Measurements from ENCODE around the gene TRAPPC2B. TPM values are rescaled to one million over a fixed set of nuclear protein-coding genes. Genes with fewer than 3 reads are reported as not detected.
A peak's percentile ranks its signal among the peaks of the same experiment; 100 is the strongest.

TRAPPC2B gene
- total and polyA plus RNA-seq, 2 of the 13 experiments (the other 11 are each of a cell fraction or from before 2014, with no cell fraction given): 13.3 to 17.7 TPM

- TF ChIP-seq PAXIP1 (CRISPR knock-in tag; conservative IDR thresholded peaks at IDR 0.05): 0 out of 2 replicates have a peak, but pooled peaks have one; percentile 29
- peak; percentile 40; the same call in 1 of the 2 replicates for TF ChIP-seq ZGPAT (CRISPR knock-in tag; IDR thresholded peaks at IDR 0.05)
- peak; percentile 55 for TF ChIP-seq AGO2 (optimal IDR thresholded peaks at IDR 0.05; ENCODE audit: low read depth, low read length)
- no peak for TF ChIP-seq ZBTB33 (CRISPR knock-in tag; IDR thresholded peaks at IDR 0.05)
- TF ChIP-seq RARA (CRISPR knock-in tag; IDR thresholded peaks at IDR 0.05): peak; percentile 87
- peak in 1 of 2 experiments; percentile 58; a peak in 2 of 4 replicates for TF ChIP-seq EP300 (IDR thresholded peaks at IDR 0.05; ENCODE audit: low read depth in 2 of 2, low read length in 2 of 2)
- TF ChIP-seq EP300 (CRISPR knock-in tag; IDR thresholded peaks at IDR 0.05; ENCODE audit: borderline replicate concordance): no peak
- TF ChIP-seq MYNN (CRISPR knock-in tag; IDR thresholded peaks at IDR 0.05; ENCODE audit: low read depth): peak; percentile 98
- TF ChIP-seq ZNF512B (CRISPR knock-in tag; IDR thresholded peaks at IDR 0.05; ENCODE audit: borderline replicate concordance): no peak
- no peak for TF ChIP-seq HCFC1 (IDR thresholded peaks at IDR 0.05; ENCODE audit: low read depth, low read length)
- no peak for TF ChIP-seq LRRFIP1 (CRISPR knock-in tag; conservative IDR thresholded peaks at IDR 0.05)
- TF ChIP-seq ZNF331 (CRISPR knock-in tag; IDR thresholded peaks at IDR 0.05): peak; percentile 66; the same call in 1 of the 2 replicates
- no peak for TF ChIP-seq ZNF841 (CRISPR knock-in tag; IDR thresholded peaks at IDR 0.05; ENCODE audit: borderline replicate concordance)
- 0 out of 2 replicates have a peak, but pooled peaks have one; percentile 15 for TF ChIP-seq CEBPG (CRISPR knock-in tag; IDR thresholded peaks at IDR 0.05)
- TF ChIP-seq ELF1 (CRISPR knock-in tag; IDR thresholded peaks at IDR 0.05): no peak
- peak; percentile 29; the same call in 1 of the 2 replicates for TF ChIP-seq SIX1 (CRISPR knock-in tag; IDR thresholded peaks at IDR 0.05; ENCODE audit: borderline replicate concordance)
These were observed 40.6 kb downstream of the TRAPPC2B start (continued) for GRCh38 chr19:57403737-57404563.
